SK-N-SH (cell line): Measurements from ENCODE around the gene NPHS1. TPM values are rescaled to one million over a fixed set of nuclear protein-coding genes. Genes with fewer than 3 reads are reported as not detected.

Source experiments
- CTCF ChIA-PET: fragments of 300-600, 350-600 bp; formaldehyde crosslinking; extraction: SDS; loops from one replicate; lab custom pipeline; 2021; lab: Yijun Ruan, JAX
- POLR2A ChIA-PET: fragments of 350-600 bp; sonication (Branson Sonifier 250); formaldehyde crosslinking; extraction: SDS; loops from one replicate; lab custom pipeline; 2020; ENCODE audit warnings: antibody characterized with exemption, inconsistent platforms; lab: Yijun Ruan, JAX
- DNase-seq: peaks from one replicate; pipeline ENCODE4 v3.0.0; 2012
- H2AFZ ChIP-seq: fragments of 200-600 bp; sonication (generic); 2 replicates; pipeline ENCODE4 v1.8.1; 2016; ENCODE audit warnings: antibody characterized with exemption, mild to moderate bottlenecking, low read depth
- H3F3A ChIP-seq: fragments of 200-600 bp; sonication (generic); replicated peaks from 2 replicates; pipeline ENCODE3; 2016; ENCODE audit warnings: antibody characterized with exemption, mild to moderate bottlenecking; ENCODE audit not compliant: insufficient read depth
- H3K27ac ChIP-seq, 2 experiments: fragments of 200-500 bp in 1 of 2; fragments of 200-600 bp in 1 of 2; sonication (Bioruptor generic) in 1 of 2; sonication (generic), shearing (Covaris generic) in 1 of 2; 2 replicates each; pipeline versions ENCODE4 v1.5.1 to v1.6.1; 2014 to 2016; ENCODE audit warnings: low read depth in 2 of 2, inconsistent platforms in 1 of 2, low read length in 1 of 2, mild to moderate bottlenecking in 1 of 2, mixed read lengths in 1 of 2
- H3K27me3 ChIP-seq: fragments of 200-600 bp; sonication (generic), shearing (Covaris generic); 2 replicates; pipeline ENCODE4 v1.6.1; 2016; ENCODE audit warnings: mixed run types; ENCODE audit not compliant: insufficient read depth
- H3K36me3 ChIP-seq, 2 experiments: fragments of 200-500 bp in 1 of 2; fragments of 200-600 bp in 1 of 2; sonication (Bioruptor generic) in 1 of 2; sonication (generic) in 1 of 2; replicated peaks in 1 of 2; 2 replicates each; pipeline versions ENCODE3 to v1.5.1; 2014 to 2016; ENCODE audit warnings: low read length in 1 of 2, mild to moderate bottlenecking in 1 of 2; ENCODE audit not compliant: insufficient read depth in 2 of 2, control insufficient read depth in 1 of 2
- H3K4me1 ChIP-seq, 2 experiments: fragments of 200-500 bp in 1 of 2; fragments of 200-600 bp in 1 of 2; sonication (Bioruptor generic) in 1 of 2; sonication (generic), shearing (Covaris generic) in 1 of 2; 2 replicates each; pipeline versions ENCODE4 v1.5.1 to v1.6.1; 2014 to 2016; ENCODE audit warnings: low read depth in 1 of 2, low read length in 1 of 2, mixed run types in 1 of 2; ENCODE audit not compliant: insufficient read depth in 2 of 2, control insufficient read depth in 1 of 2
- H3K4me2 ChIP-seq: fragments of 200-600 bp; sonication (generic), shearing (Covaris generic); 2 replicates; pipeline ENCODE4 v1.6.1; 2017; ENCODE audit warnings: mixed run types
- H3K4me3 ChIP-seq, 2 experiments: fragments of 200-500 bp in 1 of 2; fragments of 200-600 bp in 1 of 2; sonication (Bioruptor generic) in 1 of 2; sonication (generic), shearing (Covaris generic) in 1 of 2; 2 replicates each; pipeline versions ENCODE4 v1.5.1 to v1.8.1; 2014 to 2016; ENCODE audit warnings: low read depth in 2 of 2, inconsistent platforms in 1 of 2, low read length in 1 of 2, mild to moderate bottlenecking in 1 of 2, mixed read lengths in 1 of 2, moderate library complexity in 1 of 2
- H3K79me2 ChIP-seq: fragments of 200-600 bp; sonication (generic); 2 replicates; pipeline ENCODE4 v1.8.1; 2017; ENCODE audit warnings: mild to moderate bottlenecking; ENCODE audit not compliant: insufficient read depth
- H3K9ac ChIP-seq: fragments of 200-600 bp; sonication (generic); 2 replicates; pipeline ENCODE4 v1.6.1; 2017; ENCODE audit warnings: mixed run types
- H3K9me2 ChIP-seq: fragments of 200-600 bp; sonication (generic); 2 replicates; pipeline ENCODE4 v1.6.1; 2017; ENCODE audit warnings: mixed run types
- H3K9me3 ChIP-seq: fragments of 200-600 bp; sonication (generic); 2 replicates; pipeline ENCODE4 v1.6.1; 2017; ENCODE audit warnings: mixed run types, mild to moderate bottlenecking, moderate library complexity
- H4K20me1 ChIP-seq: fragments of 200-600 bp; sonication (generic); 2 replicates; pipeline ENCODE4 v1.6.1; 2017; ENCODE audit warnings: mild to moderate bottlenecking, mixed run types; ENCODE audit not compliant: insufficient read depth
- CHD2 ChIP-seq: fragments of 150-350 bp; IDR thresholded peaks from 2 replicates; pipeline ENCODE4 v1.6.1; 2018; ENCODE audit warnings: low read length; ENCODE audit not compliant: partially characterized antibody
- EP300 ChIP-seq, 2 experiments: IDR thresholded peaks; 2 replicates each; pipeline versions ENCODE4 v1.4.0 to v1.6.1; 2012; ENCODE audit warnings: borderline replicate concordance in 1 of 2, low read depth in 1 of 2, low read length in 1 of 2
- EZH2phosphoT487 ChIP-seq: fragments of 200-600 bp; sonication (generic); IDR thresholded peaks from 2 replicates; pipeline ENCODE4 v1.6.1; 2017; ENCODE audit warnings: low read depth, mixed run types, mild to moderate bottlenecking, antibody characterized with exemption, moderate library complexity, borderline replicate concordance
- GABPA ChIP-seq: IDR thresholded peaks from 2 replicates; pipeline ENCODE4 v1.4.0; 2012; ENCODE audit warnings: low read depth, mild to moderate bottlenecking
- JUND ChIP-seq: IDR thresholded peaks from 2 replicates; pipeline ENCODE4 v1.4.0; 2012
- MEF2A ChIP-seq: IDR thresholded peaks from 2 replicates; pipeline ENCODE4 v1.4.0; 2012; ENCODE audit warnings: low read depth, borderline replicate concordance
- RCOR1 ChIP-seq: fragments of 150-350 bp; IDR thresholded peaks from 2 replicates; pipeline ENCODE4 v1.6.1; 2017; ENCODE audit warnings: antibody characterized with exemption, low read length
- REST ChIP-seq: IDR thresholded peaks from 2 replicates; pipeline ENCODE4 v1.6.1; 2012; ENCODE audit warnings: mild to moderate bottlenecking, low read depth, low read length, moderate library complexity
- TAF1 ChIP-seq: IDR thresholded peaks from 2 replicates; pipeline ENCODE4 v1.6.1; 2012; ENCODE audit warnings: low read depth, mild to moderate bottlenecking, low read length, moderate library complexity, borderline replicate concordance
- USF2 ChIP-seq: fragments of 150-350 bp; IDR thresholded peaks from 2 replicates; pipeline ENCODE4 v1.6.1; 2017; ENCODE audit warnings: antibody characterized with exemption, low read length, low read depth, borderline replicate concordance
- YY1 ChIP-seq: IDR thresholded peaks from 2 replicates; pipeline ENCODE4 v1.4.0; 2012; ENCODE audit warnings: low read depth, mild to moderate bottlenecking
- WGBS: methylation state at CpG from one replicate; pipeline ENCODE4 v1.1.6; 2017; ENCODE audit warnings: low lambda C conversion rate; 5-methylcytosine and 5-hydroxymethylcytosine counted together
- polyA plus RNA-seq, 3 experiments: library from polyadenylated mRNA; depleted of rRNA; stranded (reverse); fragments of >200 nt; gene quantifications; 2 replicates each; pipeline ENCODE4 v1.2.3, GENCODE V29; 2012

The NPHS1 gene
- polyA plus RNA-seq, 1 of the 3 experiments (the other 2 are of a cell fraction) = not detected

GRCh38 chr19:35828692-35829301 lies 23.5 kb downstream of the NPHS1 start:
- no peak overlapping the region for H2AFZ ChIP-seq
- ChIA-PET CTCF (interaction anchor here (1.0 to 1.2 kb wide), 2 partner anchors 9 to 10 kb away, joined by 3 to 4 read pairs; no protein-coding TSS in a partner anchor), POLR2A (no interaction called here)
- H4K20me1 ChIP-seq = no peaks in the 10 kb centered on the region
- no peaks in the 10 kb centered on the region for H3K79me2 ChIP-seq
- no peak overlapping the region for H3K9ac ChIP-seq
- 63% methylated on average over 12 of the region's 12 CpGs for WGBS
- H3K4me2 ChIP-seq = no peak overlapping the region
- TF ChIP-seq MEF2A (no peak), REST (peak; percentile 99)
- H3K9me2 ChIP-seq = no peaks in the 10 kb centered on the region
- DNase-seq = no peak
- H3F3A ChIP-seq = no peaks in the 10 kb centered on the region
- H3K4me1 ChIP-seq = no peaks in the 10 kb centered on the region
- H3K9me3 ChIP-seq = no peaks in the 10 kb centered on the region
- no peak overlapping the region for H3K27ac ChIP-seq
- H3K4me3 ChIP-seq = no peak overlapping the region
- H3K27me3 ChIP-seq = peaks cover 20% of the 10 kb centered on the region; the same call in 1 of the 2 replicates
- no peaks in the 10 kb centered on the region for H3K36me3 ChIP-seq

GRCh38 chr19:35824150-35824549 lies 28.2 kb downstream of the NPHS1 start:
- no peak overlapping the region for H3K4me2 ChIP-seq
- no peak for DNase-seq
- peaks cover 5% of the 10 kb centered on the region; the same call in 1 of the 2 replicates for H3K27me3 ChIP-seq
- H3K9ac ChIP-seq = no peak overlapping the region
- ChIA-PET CTCF (no interaction called here), POLR2A (no interaction called here)
- no peaks in the 10 kb centered on the region for H4K20me1 ChIP-seq
- H3K36me3 ChIP-seq = no peaks in the 10 kb centered on the region
- no peak for TF ChIP-seq GABPA
- no peak for TF ChIP-seq USF2
- TF ChIP-seq TAF1 = no peak
- no peak for TF ChIP-seq EP300 (IDR thresholded peaks at IDR 0.05; ENCODE audit: borderline replicate concordance in 1 of 2, low read depth in 1 of 2, low read length in 1 of 2)
- no peak for TF ChIP-seq RCOR1
- TF ChIP-seq JUND = no peak
- TF ChIP-seq EZH2phosphoT487 = no peak
- no peak for TF ChIP-seq YY1
- no peak for TF ChIP-seq CHD2
- 34% methylated on average over 5 of the region's 5 CpGs for WGBS
- no peaks in the 10 kb centered on the region for H3K9me3 ChIP-seq
- no peaks in the 10 kb centered on the region for H3K4me1 ChIP-seq
- H3K4me3 ChIP-seq = no peak overlapping the region
- no peak overlapping the region for H2AFZ ChIP-seq
- H3K27ac ChIP-seq = no peak overlapping the region
- no peaks in the 10 kb centered on the region for H3K9me2 ChIP-seq
- no peaks in the 10 kb centered on the region for H3K79me2 ChIP-seq
- H3F3A ChIP-seq = peaks cover 4% of the 10 kb centered on the region
